PC-9 (cell line): Measurements from ENCODE around the gene BMPR2. TPM values are rescaled to one million over a fixed set of nuclear protein-coding genes. Genes with fewer than 3 reads are reported as not detected.
A peak's percentile ranks its signal among the peaks of the same experiment; 100 is the strongest.
"Not testable (repeated sequence)": the region's sequence is repeated elsewhere in the genome, so short reads cannot be mapped to it uniquely, and the experiment has no call there.

Experiments used
- BruUV-seq: library from RNA; stranded (reverse); fragments of 400-500 nt; replicated peaks from 2 replicates; lab custom pipeline; 2021; lab: Mats Ljungman, UMichigan
- CTCF ChIA-PET: fragments of 300-600 bp; sonication (Branson Sonifier 250); formaldehyde crosslinking; loops from one replicate; lab custom pipeline; 2022; ENCODE audit warnings: antibody characterized with exemption; lab: Charles Lee
- POLR2A ChIA-PET: fragments of 300-600 bp; sonication (Branson Sonifier 250); formaldehyde crosslinking; loops from one replicate; lab custom pipeline; 2022; ENCODE audit warnings: antibody characterized with exemption; ENCODE audit not compliant: unreplicated experiment; lab: Charles Lee
- DNase-seq, 2 experiments: peaks; one replicate each; pipeline versions ENCODE4 v3.0.0 to v3.0.0-alpha.2; 2015 to 2022; ENCODE audit warnings: mixed read lengths in 1 of 2
- H2AFZ ChIP-seq: fragments of 200-600 bp; sonication (generic); 2 replicates; pipeline ENCODE4 v1.8.1; 2017; ENCODE audit warnings: antibody characterized with exemption
- H3F3A ChIP-seq: fragments of 200-600 bp; sonication (generic); 2 replicates; pipeline ENCODE4 v1.8.1; 2017; ENCODE audit warnings: antibody characterized with exemption, mild to moderate bottlenecking, low read depth; ENCODE audit not compliant: insufficient read depth
- H3K27ac ChIP-seq: fragments of 200-600 bp; sonication (generic); 2 replicates; pipeline ENCODE4 v1.6.1; 2016; ENCODE audit warnings: mixed run types
- H3K27me3 ChIP-seq: fragments of 200-600 bp; sonication (generic); 2 replicates; pipeline ENCODE4 v1.6.1; 2016; ENCODE audit warnings: low read depth, mixed run types; ENCODE audit not compliant: insufficient read depth
- H3K36me3 ChIP-seq: fragments of 200-600 bp; sonication (generic); 2 replicates; pipeline ENCODE4 v1.6.1; 2016; ENCODE audit warnings: low read depth, mixed run types
- H3K4me1 ChIP-seq: fragments of 200-600 bp; sonication (generic); replicated peaks from 2 replicates; pipeline ENCODE4 v1.6.1; 2016; ENCODE audit warnings: mixed run types; ENCODE audit not compliant: insufficient read depth
- H3K4me2 ChIP-seq: fragments of 200-600 bp; sonication (generic); 2 replicates; pipeline ENCODE4 v1.6.1; 2017; ENCODE audit warnings: mixed run types
- H3K4me3 ChIP-seq: fragments of 200-600 bp; sonication (generic); 2 replicates; pipeline ENCODE4 v1.6.1; 2016; ENCODE audit warnings: mixed run types
- H3K79me2 ChIP-seq: fragments of 200-600 bp; sonication (generic); 2 replicates; pipeline ENCODE4 v1.6.1; 2017; ENCODE audit warnings: low read depth, mixed run types
- H3K9me2 ChIP-seq: fragments of 200-600 bp; sonication (generic); 2 replicates; pipeline ENCODE4 v1.8.1; 2017; ENCODE audit warnings: mild to moderate bottlenecking; ENCODE audit not compliant: insufficient read depth
- H3K9me3 ChIP-seq: fragments of 200-600 bp; sonication (generic); 2 replicates; pipeline ENCODE4 v1.8.1; 2016; ENCODE audit warnings: low read depth; ENCODE audit not compliant: insufficient read depth
- H4K20me1 ChIP-seq: fragments of 200-600 bp; sonication (generic); 2 replicates; pipeline ENCODE4 v1.8.1; 2017; ENCODE audit not compliant: insufficient read depth
- CTCF ChIP-seq: fragments of 200-600 bp; sonication (generic); conservative IDR thresholded peaks from 2 replicates; pipeline ENCODE4 v1.6.1; 2017; ENCODE audit warnings: mixed run types, antibody characterized with exemption, mild to moderate bottlenecking, moderate library complexity
- EZH2 ChIP-seq: fragments of 200-600 bp; sonication (generic); IDR thresholded peaks from 2 replicates; pipeline ENCODE4 v1.8.0; 2017; ENCODE audit warnings: antibody characterized with exemption, low read depth
- intact Hi-C: fragments of 100-400 bp; cut with micrococcal nuclease; formaldehyde crosslinking; loops from one replicate; pipeline ENCODE4 v1.10.0; 2022; ENCODE audit not compliant: unreplicated experiment
- total RNA-seq: library from RNA; stranded (reverse); gene quantifications from 2 replicates; pipeline ENCODE4 v1.2.3, GENCODE V29; 2021

The BMPR2 gene
- total RNA-seq, 1 experiment from 2014 or later = 23.2 TPM

GRCh38 chr2:202373490-202373889 lies 2.6 kb upstream of the BMPR2 start:
- Histone ChIP-seq H3K4me2 (no peak overlapping the region), H3K27me3 (no peaks in the 10 kb centered on the region), H3K9me3 (no peaks in the 10 kb centered on the region), H3K4me1 (peaks cover 5% of the 10 kb centered on the region; the same call in 1 of the 2 replicates), H3K4me3 (no peak overlapping the region), H2AFZ (no peak overlapping the region), H3K27ac (no peak overlapping the region), H3K36me3 (no peaks in the 10 kb centered on the region), H4K20me1 (peaks cover 7% of the 10 kb centered on the region; the same call in 1 of the 2 replicates), H3K9me2 (no peaks in the 10 kb centered on the region), H3F3A (peaks cover 8% of the 10 kb centered on the region), H3K79me2 (peaks cover 19% of the 10 kb centered on the region)
- BruUV-seq = no TSS peak
- intact Hi-C loops = loop anchor here (10.0 kb wide), 1 partner anchor 339 kb away; the partner anchor contains the start of gene FZD7
- ChIA-PET CTCF (no interaction called here), POLR2A (no interaction called here)
- TF ChIP-seq CTCF = no peak
- no peak for TF ChIP-seq EZH2
- no peak for DNase-seq

GRCh38 chr2:202374383-202374782 lies 1.7 kb upstream of the BMPR2 start:
- not testable (repeated sequence) for H3K4me3 ChIP-seq
- CTCF ChIA-PET = interaction anchor here (0.7 kb wide), 1 partner anchor 88 kb away, joined by 6 read pairs; no protein-coding TSS in a partner anchor
- intact Hi-C loops = loop anchor here (10.0 kb wide), 1 partner anchor 340 kb away; the partner anchor contains the start of gene FZD7

GRCh38 chr2:202375033-202375608 lies 1.0 kb upstream of the BMPR2 start:
- H3K4me3 ChIP-seq = peak overlapping the region; percentile 85
- no TSS peak for BruUV-seq
- peak in 1 of 2 experiments; percentile 19 for DNase-seq
- peaks cover 35% of the 10 kb centered on the region for H3K79me2 ChIP-seq
- peaks cover 19% of the 10 kb centered on the region; the same call in 1 of the 2 replicates for H3K4me1 ChIP-seq
- peak overlapping the region; percentile 99 for H2AFZ ChIP-seq
- H3K27me3 ChIP-seq = no peaks in the 10 kb centered on the region
- ChIA-PET POLR2A (interaction anchor here (0.6 kb wide), 1 partner anchor 25 kb away, joined by 3 read pairs; no protein-coding TSS in a partner anchor), CTCF (no interaction called here)
- H3K27ac ChIP-seq = peak overlapping the region; percentile 77
- H3K4me2 ChIP-seq = peak overlapping the region; percentile 90
- H3K9me3 ChIP-seq = no peaks in the 10 kb centered on the region
- peaks cover 17% of the 10 kb centered on the region for H4K20me1 ChIP-seq
- no peaks in the 10 kb centered on the region for H3K9me2 ChIP-seq
- intact Hi-C loops = loop anchor here (1.0 to 10.0 kb wide), 2 partner anchors 58 to 340 kb away; partner anchors contain the start of gene FZD7
- peaks cover 8% of the 10 kb centered on the region for H3F3A ChIP-seq
- H3K36me3 ChIP-seq = no peaks in the 10 kb centered on the region
- TF ChIP-seq EZH2 = no peak
- no peak for TF ChIP-seq CTCF

More at GRCh38 chr2:202374383-202374782, 1.7 kb upstream of the BMPR2 start:
- H3K27me3 ChIP-seq, H3K9me2 ChIP-seq, H3F3A ChIP-seq, DNase-seq, BruUV-seq, H3K36me3 ChIP-seq, H3K9me3 ChIP-seq, H3K27ac ChIP-seq, H2AFZ ChIP-seq: not testable (repeated sequence)
- H3K4me1 ChIP-seq = peaks cover 14% of the 10 kb centered on the region; the same call in 1 of the 2 replicates
- peak overlapping the region; percentile 90 for H3K4me2 ChIP-seq
- POLR2A ChIA-PET = interaction anchor here (0.6 kb wide), 1 partner anchor 26 kb away, joined by 3 read pairs; no protein-coding TSS in a partner anchor
- H4K20me1 ChIP-seq = peaks cover 16% of the 10 kb centered on the region
- H3K79me2 ChIP-seq = peaks cover 28% of the 10 kb centered on the region
